ENCODE data around the gene NFE2.

DNA sequence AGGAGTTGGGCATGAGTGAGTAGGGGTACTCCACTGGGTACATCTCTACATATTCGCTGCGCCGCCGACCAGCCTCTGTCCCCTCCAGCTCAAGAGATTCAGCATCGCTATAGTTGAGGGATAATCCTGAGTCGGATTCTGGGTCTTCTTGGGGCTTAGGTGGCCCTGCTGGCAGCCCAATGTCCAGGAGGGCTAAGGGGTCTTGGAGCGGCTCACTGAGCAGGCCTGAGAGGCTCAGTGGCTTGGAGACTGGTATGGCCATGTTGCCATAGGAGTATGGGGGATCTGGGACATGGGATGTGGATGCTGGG, 7.9 kb downstream of the NFE2 start:
- TF ChIP-seq, protein P1, sequence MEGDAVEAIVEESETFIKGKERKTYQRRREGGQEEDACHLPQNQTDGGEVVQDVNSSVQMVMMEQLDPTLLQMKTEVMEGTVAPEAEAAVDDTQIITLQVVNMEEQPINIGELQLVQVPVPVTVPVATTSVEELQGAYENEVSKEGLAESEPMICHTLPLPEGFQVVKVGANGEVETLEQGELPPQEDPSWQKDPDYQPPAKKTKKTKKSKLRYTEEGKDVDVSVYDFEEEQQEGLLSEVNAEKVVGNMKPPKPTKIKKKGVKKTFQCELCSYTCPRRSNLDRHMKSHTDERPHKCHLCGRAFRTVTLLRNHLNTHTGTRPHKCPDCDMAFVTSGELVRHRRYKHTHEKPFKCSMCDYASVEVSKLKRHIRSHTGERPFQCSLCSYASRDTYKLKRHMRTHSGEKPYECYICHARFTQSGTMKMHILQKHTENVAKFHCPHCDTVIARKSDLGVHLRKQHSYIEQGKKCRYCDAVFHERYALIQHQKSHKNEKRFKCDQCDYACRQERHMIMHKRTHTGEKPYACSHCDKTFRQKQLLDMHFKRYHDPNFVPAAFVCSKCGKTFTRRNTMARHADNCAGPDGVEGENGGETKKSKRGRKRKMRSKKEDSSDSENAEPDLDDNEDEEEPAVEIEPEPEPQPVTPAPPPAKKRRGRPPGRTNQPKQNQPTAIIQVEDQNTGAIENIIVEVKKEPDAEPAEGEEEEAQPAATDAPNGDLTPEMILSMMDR (IDR thresholded peaks at IDR 0.05), result no peak
- no peak for TF ChIP-seq POLR2A (IDR thresholded peaks at IDR 0.05)
